ENCODE measurements around the gene DLK2.
"Not testable (repeated sequence)": the region's sequence is repeated elsewhere in the genome, so short reads cannot be mapped to it uniquely, and the experiment has no call there.

DNA sequence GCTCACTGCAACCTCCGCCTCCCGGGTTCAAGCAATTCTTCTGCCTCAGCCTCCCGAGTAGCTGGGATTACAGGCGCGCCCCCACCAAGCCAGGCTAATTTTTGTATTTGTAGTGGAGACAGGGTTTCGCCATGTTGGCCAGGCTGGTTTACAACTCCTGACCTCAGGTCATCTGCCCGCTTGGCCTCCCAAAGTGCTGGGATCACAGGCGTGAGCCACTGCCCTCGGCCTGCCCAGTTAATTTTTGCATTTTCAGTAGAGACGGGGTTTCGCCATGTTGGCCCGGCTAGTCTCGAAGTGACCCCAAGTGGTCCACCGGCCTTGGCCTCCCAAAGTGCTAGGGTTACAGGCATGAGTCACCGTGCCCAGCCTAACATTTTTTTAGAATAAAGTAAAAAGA, 2.8 kb upstream of the DLK2 start:
- TF ChIP-seq, protein P1, sequence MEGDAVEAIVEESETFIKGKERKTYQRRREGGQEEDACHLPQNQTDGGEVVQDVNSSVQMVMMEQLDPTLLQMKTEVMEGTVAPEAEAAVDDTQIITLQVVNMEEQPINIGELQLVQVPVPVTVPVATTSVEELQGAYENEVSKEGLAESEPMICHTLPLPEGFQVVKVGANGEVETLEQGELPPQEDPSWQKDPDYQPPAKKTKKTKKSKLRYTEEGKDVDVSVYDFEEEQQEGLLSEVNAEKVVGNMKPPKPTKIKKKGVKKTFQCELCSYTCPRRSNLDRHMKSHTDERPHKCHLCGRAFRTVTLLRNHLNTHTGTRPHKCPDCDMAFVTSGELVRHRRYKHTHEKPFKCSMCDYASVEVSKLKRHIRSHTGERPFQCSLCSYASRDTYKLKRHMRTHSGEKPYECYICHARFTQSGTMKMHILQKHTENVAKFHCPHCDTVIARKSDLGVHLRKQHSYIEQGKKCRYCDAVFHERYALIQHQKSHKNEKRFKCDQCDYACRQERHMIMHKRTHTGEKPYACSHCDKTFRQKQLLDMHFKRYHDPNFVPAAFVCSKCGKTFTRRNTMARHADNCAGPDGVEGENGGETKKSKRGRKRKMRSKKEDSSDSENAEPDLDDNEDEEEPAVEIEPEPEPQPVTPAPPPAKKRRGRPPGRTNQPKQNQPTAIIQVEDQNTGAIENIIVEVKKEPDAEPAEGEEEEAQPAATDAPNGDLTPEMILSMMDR (conservative IDR thresholded peaks at IDR 0.05) = not testable (repeated sequence)
- TF ChIP-seq EZH2 (IDR thresholded peaks at IDR 0.05; ENCODE audit: low read depth) = not testable (repeated sequence)

All from PC-9 (cell line).